Activated B cell treated with CpG ODN at 0.5 μM for 24 hours (primary cell): ENCODE measurements around the gene ABI3BP. TPM values are rescaled to one million over a fixed set of nuclear protein-coding genes. Genes with fewer than 3 reads are reported as not detected.

Experiments used
- ATAC-seq: fragments of 200-7000 bp; cut with Tn5 transposase; one replicate; pipeline ENCODE4 v1.10.0; 2021; ENCODE audit warnings: low read depth, mild to moderate bottlenecking, moderate library complexity
- CTCF ChIA-PET: fragments of 350-600 bp; sonication (Branson Sonifier 250); formaldehyde crosslinking; loops from one replicate; lab custom pipeline; 2021; ENCODE audit warnings: antibody characterized with exemption; lab: Charles Lee
- POLR2A ChIA-PET: fragments of 350-600 bp; sonication (Branson Sonifier 250); formaldehyde crosslinking; loops from one replicate; lab custom pipeline; 2021; ENCODE audit warnings: antibody characterized with exemption; lab: Charles Lee
- DNase-seq: peaks from one replicate; pipeline ENCODE4 v3.0.0; 2022
- H3K27ac Mint-ChIP-seq: one replicate; pipeline ENCODE4 v1.8.0; 2020; ENCODE audit warnings: mixed read lengths
- H3K27me3 Mint-ChIP-seq: one replicate; pipeline ENCODE4 v1.8.0; 2021; ENCODE audit warnings: mixed read lengths
- H3K36me3 Mint-ChIP-seq: one replicate; pipeline ENCODE4 v1.8.0; 2021; ENCODE audit warnings: low read depth, mixed read lengths
- H3K4me1 Mint-ChIP-seq: one replicate; pipeline ENCODE4 v1.8.0; 2021; ENCODE audit warnings: mixed read lengths
- H3K4me3 Mint-ChIP-seq: one replicate; pipeline ENCODE4 v1.8.0; 2020; ENCODE audit warnings: mild to moderate bottlenecking, mixed read lengths
- H3K9me3 Mint-ChIP-seq: one replicate; pipeline ENCODE4 v1.8.0; 2020; ENCODE audit warnings: mixed read lengths
- intact Hi-C: fragments of 100-400 bp; cut with micrococcal nuclease; formaldehyde crosslinking; loops from one replicate; pipeline ENCODE4 v1.15.1; 2024
- total RNA-seq: library from RNA; stranded (reverse); gene quantifications from 2 replicates; pipeline ENCODE4 v1.2.3, GENCODE V29; 2022
- TF ChIP-seq, protein P1 (sequence below): fragments of 200-600 bp; IDR thresholded peaks from one replicate; pipeline ENCODE4 v1.8.0; 2022; ENCODE audit warnings: antibody characterized with exemption, mild to moderate bottlenecking

ABI3BP gene
- total RNA-seq, 1 donor from 2014 or later = not detected

GRCh38 chr3:100896994-100897393 is 96.2 kb downstream of the ABI3BP start:
- DNase-seq (no peak), ATAC-seq (no peak)
- ChIA-PET POLR2A (no interaction called here), CTCF (no interaction called here)
- H3K9me3 Mint-ChIP-seq = no peaks in the 10 kb centered on the region
- peaks cover 2% of the 10 kb centered on the region for H3K4me1 Mint-ChIP-seq
- no peaks in the 10 kb centered on the region for H3K36me3 Mint-ChIP-seq
- H3K4me3 Mint-ChIP-seq = no peak overlapping the region
- intact Hi-C loops = no loop called here
- peaks cover 2% of the 10 kb centered on the region for H3K27me3 Mint-ChIP-seq
- H3K27ac Mint-ChIP-seq = no peak overlapping the region
- TF ChIP-seq, protein P1, sequence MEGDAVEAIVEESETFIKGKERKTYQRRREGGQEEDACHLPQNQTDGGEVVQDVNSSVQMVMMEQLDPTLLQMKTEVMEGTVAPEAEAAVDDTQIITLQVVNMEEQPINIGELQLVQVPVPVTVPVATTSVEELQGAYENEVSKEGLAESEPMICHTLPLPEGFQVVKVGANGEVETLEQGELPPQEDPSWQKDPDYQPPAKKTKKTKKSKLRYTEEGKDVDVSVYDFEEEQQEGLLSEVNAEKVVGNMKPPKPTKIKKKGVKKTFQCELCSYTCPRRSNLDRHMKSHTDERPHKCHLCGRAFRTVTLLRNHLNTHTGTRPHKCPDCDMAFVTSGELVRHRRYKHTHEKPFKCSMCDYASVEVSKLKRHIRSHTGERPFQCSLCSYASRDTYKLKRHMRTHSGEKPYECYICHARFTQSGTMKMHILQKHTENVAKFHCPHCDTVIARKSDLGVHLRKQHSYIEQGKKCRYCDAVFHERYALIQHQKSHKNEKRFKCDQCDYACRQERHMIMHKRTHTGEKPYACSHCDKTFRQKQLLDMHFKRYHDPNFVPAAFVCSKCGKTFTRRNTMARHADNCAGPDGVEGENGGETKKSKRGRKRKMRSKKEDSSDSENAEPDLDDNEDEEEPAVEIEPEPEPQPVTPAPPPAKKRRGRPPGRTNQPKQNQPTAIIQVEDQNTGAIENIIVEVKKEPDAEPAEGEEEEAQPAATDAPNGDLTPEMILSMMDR = no peak

- H3K27me3 Mint-ChIP-seq = no peaks in the 10 kb centered on the region
- ChIA-PET CTCF (no interaction called here), POLR2A (no interaction called here)
- H3K4me3 Mint-ChIP-seq = no peak overlapping the region
- intact Hi-C loops = no loop called here
- DNase-seq (no peak), ATAC-seq (no peak)
- no peaks in the 10 kb centered on the region for H3K9me3 Mint-ChIP-seq
- no peaks in the 10 kb centered on the region for H3K4me1 Mint-ChIP-seq
- H3K27ac Mint-ChIP-seq = no peak overlapping the region
- no peaks in the 10 kb centered on the region for H3K36me3 Mint-ChIP-seq
- TF ChIP-seq, protein P1 = no peak
Observed at GRCh38 chr3:100893590-100893989, 99.6 kb downstream of the ABI3BP start.

DNA sequence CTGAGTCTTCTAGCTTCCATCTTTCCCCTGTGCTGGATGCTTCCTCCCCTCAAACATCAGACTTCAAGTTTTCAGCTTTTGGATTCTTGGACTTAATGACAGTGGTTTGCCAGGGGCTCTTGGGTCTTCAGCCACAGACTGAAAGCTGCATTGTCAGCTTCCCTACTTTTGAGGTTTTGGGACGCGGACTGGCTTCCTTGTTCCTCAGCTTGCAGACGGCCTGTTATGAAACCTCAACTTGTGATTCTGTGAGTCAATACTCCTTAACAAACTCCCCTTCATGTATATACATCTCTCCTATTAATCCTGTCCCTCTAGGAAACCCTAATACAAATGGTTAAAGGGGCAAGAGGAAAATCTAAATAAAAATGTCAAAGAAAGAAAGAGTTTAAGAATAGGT is 100.1 kb downstream of the ABI3BP start:
- H3K36me3 Mint-ChIP-seq = no peaks in the 10 kb centered on the region
- no peak for DNase-seq
- POLR2A ChIA-PET = no interaction called here
- no peaks in the 10 kb centered on the region for H3K4me1 Mint-ChIP-seq
- TF ChIP-seq, protein P1 = no peak
- no peak overlapping the region for H3K27ac Mint-ChIP-seq
- intact Hi-C loops = no loop called here
- CTCF ChIA-PET = no interaction called here
- no peaks in the 10 kb centered on the region for H3K9me3 Mint-ChIP-seq
- no peak for ATAC-seq
- no peaks in the 10 kb centered on the region for H3K27me3 Mint-ChIP-seq
- H3K4me3 Mint-ChIP-seq = no peak overlapping the region

GRCh38 chr3:100891827-100892226 is 101.4 kb downstream of the ABI3BP start:
- Mint-ChIP-seq H3K9me3 (no peaks in the 10 kb centered on the region), H3K27ac (no peak overlapping the region), H3K4me3 (no peak overlapping the region), H3K27me3 (no peaks in the 10 kb centered on the region), H3K4me1 (no peaks in the 10 kb centered on the region), H3K36me3 (no peaks in the 10 kb centered on the region)
- DNase-seq = no peak
- TF ChIP-seq, protein P1 = no peak
- ATAC-seq = no peak
- POLR2A ChIA-PET = no interaction called here
- intact Hi-C loops = no loop called here
- CTCF ChIA-PET = no interaction called here

GRCh38 chr3:100891033-100891432 is 102.2 kb downstream of the ABI3BP start:
- ChIA-PET POLR2A (no interaction called here), CTCF (no interaction called here)
- Mint-ChIP-seq H3K4me3 (no peak overlapping the region), H3K9me3 (no peaks in the 10 kb centered on the region), H3K4me1 (no peaks in the 10 kb centered on the region), H3K27ac (no peak overlapping the region), H3K27me3 (no peaks in the 10 kb centered on the region), H3K36me3 (no peaks in the 10 kb centered on the region)
- no peak for DNase-seq
- TF ChIP-seq, protein P1 = no peak
- intact Hi-C loops = no loop called here
- ATAC-seq = no peak
